HL-60 (cell line): ENCODE results near the gene NRIP1.

Experiments used
- GABPA ChIP-seq: IDR thresholded peaks from 2 replicates; pipeline ENCODE4 v1.6.1; 2012; ENCODE audit warnings: low read depth
- POLR2AphosphoS5 ChIP-seq: IDR thresholded peaks from 2 replicates; pipeline ENCODE4 v1.6.1; 2012; ENCODE audit warnings: low read depth
- REST ChIP-seq: IDR thresholded peaks from 2 replicates; pipeline ENCODE4 v1.6.1; 2012; ENCODE audit warnings: low read depth; ENCODE audit not compliant: insufficient replicate concordance
- SPI1 ChIP-seq: IDR thresholded peaks from 2 replicates; pipeline ENCODE4 v1.6.1; 2012; ENCODE audit warnings: low read depth, mild to moderate bottlenecking, borderline replicate concordance
- TF ChIP-seq, protein P1 (sequence below): IDR thresholded peaks from one replicate; pipeline ENCODE4 v1.5.1; 2011; ENCODE audit warnings: low read length, control low read depth, inconsistent platforms; ENCODE audit not compliant: insufficient read depth

- TF ChIP-seq, protein P1, sequence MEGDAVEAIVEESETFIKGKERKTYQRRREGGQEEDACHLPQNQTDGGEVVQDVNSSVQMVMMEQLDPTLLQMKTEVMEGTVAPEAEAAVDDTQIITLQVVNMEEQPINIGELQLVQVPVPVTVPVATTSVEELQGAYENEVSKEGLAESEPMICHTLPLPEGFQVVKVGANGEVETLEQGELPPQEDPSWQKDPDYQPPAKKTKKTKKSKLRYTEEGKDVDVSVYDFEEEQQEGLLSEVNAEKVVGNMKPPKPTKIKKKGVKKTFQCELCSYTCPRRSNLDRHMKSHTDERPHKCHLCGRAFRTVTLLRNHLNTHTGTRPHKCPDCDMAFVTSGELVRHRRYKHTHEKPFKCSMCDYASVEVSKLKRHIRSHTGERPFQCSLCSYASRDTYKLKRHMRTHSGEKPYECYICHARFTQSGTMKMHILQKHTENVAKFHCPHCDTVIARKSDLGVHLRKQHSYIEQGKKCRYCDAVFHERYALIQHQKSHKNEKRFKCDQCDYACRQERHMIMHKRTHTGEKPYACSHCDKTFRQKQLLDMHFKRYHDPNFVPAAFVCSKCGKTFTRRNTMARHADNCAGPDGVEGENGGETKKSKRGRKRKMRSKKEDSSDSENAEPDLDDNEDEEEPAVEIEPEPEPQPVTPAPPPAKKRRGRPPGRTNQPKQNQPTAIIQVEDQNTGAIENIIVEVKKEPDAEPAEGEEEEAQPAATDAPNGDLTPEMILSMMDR = no peak
- TF ChIP-seq POLR2AphosphoS5 (no peak), REST (no peak), GABPA (no peak), SPI1 (no peak)
Measured at GRCh38 chr21:15062606-15062965, 2.2 kb downstream of the NRIP1 start.
